Activated naive CD8-positive, alpha-beta T cell treated with anti-CD3 and anti-CD28 coated beads, Interleukin-2, amount 50 U/mL, for 24 hours (primary cell): ENCODE measurements around the gene ZBTB46.

ENCODE experiments used
- ATAC-seq: fragments of 150-1000 bp; cut with Tn5 transposase; one replicate; pipeline ENCODE4 v1.10.0; 2021
- DNase-seq: peaks from one replicate; pipeline ENCODE4 v3.0.0; 2021
- H3K27ac Mint-ChIP-seq: one replicate; pipeline ENCODE4 v1.8.0; 2021; ENCODE audit warnings: mild to moderate bottlenecking, mixed read lengths
- H3K27me3 Mint-ChIP-seq: one replicate; pipeline ENCODE4 v1.8.0; 2021; ENCODE audit warnings: mixed read lengths
- H3K36me3 Mint-ChIP-seq: one replicate; pipeline ENCODE4 v1.8.0; 2021; ENCODE audit warnings: low read depth, mixed read lengths
- H3K4me1 Mint-ChIP-seq: one replicate; pipeline ENCODE4 v1.8.0; 2021; ENCODE audit warnings: mixed read lengths
- H3K4me3 Mint-ChIP-seq: one replicate; pipeline ENCODE4 v1.8.0; 2021; ENCODE audit warnings: mild to moderate bottlenecking, moderate library complexity, mixed read lengths
- H3K9me3 Mint-ChIP-seq: one replicate; pipeline ENCODE4 v1.8.0; 2021; ENCODE audit warnings: mixed read lengths

The ZBTB46 gene

GRCh38 chr20:63768591-63769515 is 62.2 kb downstream of the ZBTB46 start:
- Mint-ChIP-seq H3K4me3 (no peak overlapping the region), H3K36me3 (no peaks in the 10 kb centered on the region), H3K27me3 (no peaks in the 10 kb centered on the region), H3K27ac (no peak overlapping the region), H3K4me1 (no peaks in the 10 kb centered on the region), H3K9me3 (no peaks in the 10 kb centered on the region)
- ATAC-seq (no peak), DNase-seq (no peak)

GRCh38 chr20:63767886-63768285 is 63.2 kb downstream of the ZBTB46 start:
- Mint-ChIP-seq H3K36me3 (no peaks in the 10 kb centered on the region), H3K27me3 (no peaks in the 10 kb centered on the region), H3K9me3 (no peaks in the 10 kb centered on the region), H3K27ac (no peak overlapping the region), H3K4me1 (no peaks in the 10 kb centered on the region), H3K4me3 (no peak overlapping the region)
- DNase-seq (no peak), ATAC-seq (no peak)

GRCh38 chr20:63767456-63767855 is 63.6 kb downstream of the ZBTB46 start:
- Mint-ChIP-seq H3K27ac (no peak overlapping the region), H3K9me3 (no peaks in the 10 kb centered on the region), H3K4me3 (no peak overlapping the region), H3K27me3 (no peaks in the 10 kb centered on the region), H3K4me1 (no peaks in the 10 kb centered on the region), H3K36me3 (no peaks in the 10 kb centered on the region)
- DNase-seq (no peak), ATAC-seq (no peak)

GRCh38 chr20:63766695-63767426 is 64.2 kb downstream of the ZBTB46 start:
- Mint-ChIP-seq H3K27me3 (no peaks in the 10 kb centered on the region), H3K4me1 (no peaks in the 10 kb centered on the region), H3K27ac (no peak overlapping the region), H3K36me3 (no peaks in the 10 kb centered on the region), H3K9me3 (no peaks in the 10 kb centered on the region), H3K4me3 (no peak overlapping the region)
- DNase-seq (no peak), ATAC-seq (no peak)

- Mint-ChIP-seq H3K4me1 (no peaks in the 10 kb centered on the region), H3K36me3 (no peaks in the 10 kb centered on the region), H3K27ac (no peak overlapping the region), H3K9me3 (no peaks in the 10 kb centered on the region), H3K4me3 (no peak overlapping the region), H3K27me3 (no peaks in the 10 kb centered on the region)
- DNase-seq (no peak), ATAC-seq (no peak)
Measured at GRCh38 chr20:63765902-63766301, 65.2 kb downstream of the ZBTB46 start.

- no peak overlapping the region for H3K27ac Mint-ChIP-seq
- no peaks in the 10 kb centered on the region for H3K9me3 Mint-ChIP-seq
- DNase-seq (no peak), ATAC-seq (no peak)
- H3K36me3 Mint-ChIP-seq = no peaks in the 10 kb centered on the region
- no peaks in the 10 kb centered on the region for H3K27me3 Mint-ChIP-seq
- no peaks in the 10 kb centered on the region for H3K4me1 Mint-ChIP-seq
- H3K4me3 Mint-ChIP-seq = no peak overlapping the region
Measured at GRCh38 chr20:63765082-63765873, 65.8 kb downstream of the ZBTB46 start.

- Mint-ChIP-seq H3K4me1 (no peaks in the 10 kb centered on the region), H3K27ac (no peak overlapping the region), H3K9me3 (no peaks in the 10 kb centered on the region), H3K4me3 (no peak overlapping the region), H3K27me3 (no peaks in the 10 kb centered on the region), H3K36me3 (no peaks in the 10 kb centered on the region)
- ATAC-seq (no peak), DNase-seq (no peak)
Measured at GRCh38 chr20:63759377-63759901, 71.6 kb downstream of the ZBTB46 start.

GRCh38 chr20:63758152-63758551 is 72.9 kb downstream of the ZBTB46 start:
- Mint-ChIP-seq H3K4me1 (no peaks in the 10 kb centered on the region), H3K27me3 (no peaks in the 10 kb centered on the region), H3K36me3 (no peaks in the 10 kb centered on the region), H3K4me3 (no peak overlapping the region), H3K9me3 (no peaks in the 10 kb centered on the region), H3K27ac (no peak overlapping the region)
- ATAC-seq = no peak
- DNase-seq = no peak

- Mint-ChIP-seq H3K4me1 (peaks cover 2% of the 10 kb centered on the region), H3K27me3 (no peaks in the 10 kb centered on the region), H3K27ac (no peak overlapping the region), H3K4me3 (no peak overlapping the region), H3K36me3 (no peaks in the 10 kb centered on the region), H3K9me3 (no peaks in the 10 kb centered on the region)
- DNase-seq = no peak
- no peak for ATAC-seq
Measured at GRCh38 chr20:63756648-63756991, 74.4 kb downstream of the ZBTB46 start.

GRCh38 chr20:63755933-63756647 is 75.0 kb downstream of the ZBTB46 start:
- Mint-ChIP-seq H3K9me3 (no peaks in the 10 kb centered on the region), H3K36me3 (no peaks in the 10 kb centered on the region), H3K4me1 (peaks cover 5% of the 10 kb centered on the region), H3K4me3 (no peak overlapping the region), H3K27ac (no peak overlapping the region), H3K27me3 (no peaks in the 10 kb centered on the region)
- ATAC-seq (no peak), DNase-seq (no peak)

- no peaks in the 10 kb centered on the region for H3K27me3 Mint-ChIP-seq
- DNase-seq = no peak
- H3K9me3 Mint-ChIP-seq = no peaks in the 10 kb centered on the region
- no peak overlapping the region for H3K4me3 Mint-ChIP-seq
- ATAC-seq = no peak
- H3K4me1 Mint-ChIP-seq = peaks cover 12% of the 10 kb centered on the region
- H3K36me3 Mint-ChIP-seq = no peaks in the 10 kb centered on the region
- H3K27ac Mint-ChIP-seq = no peak overlapping the region
Measured at GRCh38 chr20:63754008-63754407, 77.1 kb downstream of the ZBTB46 start.

- DNase-seq (no peak), ATAC-seq (no peak)
- Mint-ChIP-seq H3K4me3 (no peak overlapping the region), H3K9me3 (no peaks in the 10 kb centered on the region), H3K36me3 (no peaks in the 10 kb centered on the region), H3K4me1 (peaks cover 12% of the 10 kb centered on the region), H3K27ac (no peak overlapping the region), H3K27me3 (no peaks in the 10 kb centered on the region)
Measured at GRCh38 chr20:63753381-63753780, 77.7 kb downstream of the ZBTB46 start.

- ATAC-seq (no peak), DNase-seq (no peak)
- Mint-ChIP-seq H3K27ac (no peak overlapping the region), H3K4me3 (no peak overlapping the region), H3K36me3 (no peaks in the 10 kb centered on the region), H3K27me3 (no peaks in the 10 kb centered on the region), H3K4me1 (peaks cover 12% of the 10 kb centered on the region), H3K9me3 (no peaks in the 10 kb centered on the region)
Measured at GRCh38 chr20:63752411-63753101, 78.5 kb downstream of the ZBTB46 start.
